GM21825 (cell line): Measurements from ENCODE around the gene WASL.

Experiments used
- ATAC-seq: cut with Tn5 transposase; IDR thresholded peaks from one replicate; pipeline ENCODE4 v1.9.1; 2021; ENCODE audit warnings: mild to moderate bottlenecking, moderate library complexity; ENCODE audit not compliant: unreplicated experiment

Gene WASL

DNA sequence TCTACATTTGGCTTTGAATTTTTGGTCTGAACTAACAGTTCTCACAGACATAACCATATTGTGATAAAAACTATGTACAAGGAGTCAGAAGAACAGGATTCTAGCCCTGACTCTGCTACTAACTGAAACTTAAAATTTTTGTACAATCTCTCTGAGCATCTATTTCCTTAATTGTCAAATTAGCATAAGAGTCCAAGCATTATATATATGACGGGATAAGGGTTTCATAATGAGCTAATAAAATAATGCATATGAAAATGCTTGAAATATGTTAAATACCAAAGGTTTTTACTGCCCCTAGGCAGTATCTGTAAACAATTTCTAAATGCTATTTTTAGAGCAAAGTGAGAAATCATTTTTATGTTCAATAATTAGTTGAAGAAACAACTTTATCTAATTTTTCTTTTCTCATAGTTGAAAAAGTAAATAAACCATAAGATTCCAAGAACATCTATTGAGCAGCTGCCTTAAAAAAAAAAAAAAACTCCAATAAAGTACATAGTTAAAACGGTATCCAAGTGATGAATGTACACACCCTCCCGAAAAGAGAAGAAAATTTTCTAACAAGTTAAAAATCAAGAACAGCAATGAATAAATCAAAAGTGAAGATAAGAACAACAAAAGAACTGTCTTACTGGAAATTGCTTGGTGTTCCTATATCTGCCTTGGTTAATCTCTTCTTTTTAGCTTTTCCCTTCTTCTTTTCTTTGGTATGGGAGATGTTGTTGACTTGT is 52.7 kb downstream of the WASL start:
- ATAC-seq: no peak

DNA sequence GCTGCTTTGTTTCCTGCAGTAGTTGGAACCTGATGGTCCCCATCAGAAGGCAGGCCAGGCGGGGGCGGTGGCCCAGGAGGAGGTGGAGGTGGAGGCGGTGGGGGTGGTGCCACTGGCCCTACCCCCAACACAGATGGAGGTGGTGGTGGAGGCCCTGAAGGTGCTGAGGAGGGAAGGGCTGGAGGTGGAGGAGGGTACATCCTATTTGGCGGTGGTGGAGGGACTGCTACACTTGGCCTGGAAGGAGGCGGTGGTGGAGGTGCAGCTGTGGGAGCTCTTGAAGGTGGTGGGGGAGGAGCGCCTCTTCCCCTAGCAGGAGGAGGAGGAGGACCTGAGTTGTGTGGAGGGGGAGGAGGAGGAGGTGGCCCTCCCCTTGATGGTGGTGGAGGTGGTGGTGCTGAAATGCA is 56.3 kb downstream of the WASL start:
- no peak for ATAC-seq

DNA sequence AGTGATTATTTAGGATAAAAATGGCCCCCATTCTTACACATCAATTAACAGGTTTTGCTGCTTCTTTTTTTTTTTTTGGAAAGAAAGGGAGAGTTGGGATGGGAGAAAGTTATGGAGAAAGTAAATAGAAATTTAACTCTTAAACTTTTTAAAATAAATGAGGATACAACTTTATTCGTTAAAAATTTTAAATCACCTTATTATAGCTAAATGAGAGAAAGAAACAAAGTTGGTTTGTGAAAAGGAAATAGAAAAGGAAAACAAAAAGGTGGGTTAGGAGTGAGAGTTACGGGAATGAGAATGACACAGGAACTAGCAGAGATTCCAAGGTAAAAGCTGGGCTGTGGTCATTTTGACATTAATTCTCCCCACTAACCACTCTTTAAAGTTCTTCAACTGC is 58.3 kb downstream of the WASL start:
- ATAC-seq: no peak

DNA sequence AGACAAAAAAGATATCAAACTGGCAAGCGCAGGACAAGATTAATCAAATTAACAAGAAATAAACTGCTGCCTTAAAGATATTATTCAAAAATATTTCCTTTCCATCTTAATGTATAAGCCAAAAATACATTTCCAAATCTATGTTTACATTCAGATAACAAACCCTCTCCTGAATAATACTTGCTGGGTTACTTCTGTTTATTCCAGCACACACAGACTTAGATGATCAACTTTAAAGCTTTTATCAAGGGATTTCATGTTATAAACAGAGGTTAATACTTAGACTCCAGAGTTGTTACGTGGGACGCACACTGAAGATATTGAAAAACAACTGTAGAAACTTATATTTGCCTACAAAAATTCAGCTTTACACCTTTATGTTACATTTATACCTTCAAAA is 59.6 kb downstream of the WASL start:
- no peak for ATAC-seq

DNA sequence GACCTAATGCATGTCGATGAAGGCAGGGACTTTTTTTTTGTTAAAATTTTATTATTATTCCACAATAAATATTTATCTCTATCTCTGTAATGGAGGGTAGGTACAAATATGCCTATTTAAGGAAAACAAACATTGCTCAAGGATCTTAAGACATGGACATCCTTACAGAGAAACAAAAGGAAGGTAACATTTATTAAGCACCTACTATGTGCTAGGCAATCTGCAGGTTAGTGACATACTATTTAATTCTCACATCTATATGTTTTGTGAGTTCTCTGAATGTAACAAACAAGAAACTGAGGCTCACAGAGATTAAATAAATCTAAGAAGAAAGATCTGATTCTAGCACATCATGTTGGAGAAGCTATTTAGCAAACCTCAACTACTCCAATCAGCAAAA is 61.1 kb downstream of the WASL start:
- ATAC-seq: no peak

DNA sequence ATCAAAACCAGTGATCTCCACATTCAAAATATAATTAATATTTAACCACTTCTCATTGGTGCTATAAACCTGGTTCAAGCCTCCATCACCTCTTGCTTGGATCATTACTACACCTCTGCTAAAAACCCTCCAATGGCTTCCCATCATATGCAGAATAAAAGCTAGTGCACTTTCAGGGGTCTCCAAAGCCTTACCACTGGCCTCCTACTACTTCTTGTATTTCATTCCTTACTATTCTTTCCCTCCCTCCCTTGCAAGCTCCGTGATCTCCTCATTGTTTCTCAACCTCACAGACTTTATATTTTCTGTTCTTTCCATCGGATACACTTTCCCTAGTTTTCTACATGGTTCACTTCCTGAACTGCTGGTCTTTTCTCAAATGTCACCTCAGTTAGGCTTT is 61.6 kb downstream of the WASL start:
- no peak for ATAC-seq

DNA sequence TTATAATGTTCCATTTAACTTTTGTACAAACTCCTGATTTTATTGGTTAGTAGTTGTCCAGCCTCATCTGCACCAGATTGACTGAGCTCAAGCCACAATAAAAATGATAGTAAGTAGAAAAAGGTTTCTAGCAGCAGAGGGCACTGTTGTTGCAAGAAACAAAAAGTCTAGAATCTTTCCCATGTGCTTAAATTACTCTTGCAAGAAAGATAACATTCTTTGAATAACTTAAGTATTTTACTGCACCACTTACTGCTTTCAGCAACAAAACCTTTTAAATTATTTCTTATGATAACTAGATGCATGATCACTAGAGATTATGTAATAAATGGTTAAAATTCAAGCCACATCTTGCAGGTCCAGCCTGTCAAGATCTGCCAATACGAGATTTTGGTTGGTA is 66.1 kb downstream of the WASL start:
- ATAC-seq: no peak

DNA sequence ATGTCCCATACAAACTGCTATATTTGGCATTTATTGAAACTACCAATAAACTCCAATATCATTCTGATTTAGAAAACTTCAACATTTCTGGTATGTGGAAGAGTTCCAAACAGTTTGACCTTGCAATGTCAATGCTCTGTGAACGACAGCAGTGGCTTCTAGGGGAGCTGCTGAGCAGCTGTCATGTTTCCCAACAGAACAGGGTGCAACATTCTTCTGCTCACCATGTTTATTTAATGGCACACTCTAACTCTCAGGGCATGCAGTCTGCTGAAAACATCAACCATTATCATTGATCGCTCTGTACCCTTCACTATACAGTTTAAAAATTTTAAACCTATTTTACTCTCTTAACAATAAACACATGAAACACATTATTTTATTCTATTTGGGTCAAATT is 67.2 kb downstream of the WASL start:
- ATAC-seq: no peak

DNA sequence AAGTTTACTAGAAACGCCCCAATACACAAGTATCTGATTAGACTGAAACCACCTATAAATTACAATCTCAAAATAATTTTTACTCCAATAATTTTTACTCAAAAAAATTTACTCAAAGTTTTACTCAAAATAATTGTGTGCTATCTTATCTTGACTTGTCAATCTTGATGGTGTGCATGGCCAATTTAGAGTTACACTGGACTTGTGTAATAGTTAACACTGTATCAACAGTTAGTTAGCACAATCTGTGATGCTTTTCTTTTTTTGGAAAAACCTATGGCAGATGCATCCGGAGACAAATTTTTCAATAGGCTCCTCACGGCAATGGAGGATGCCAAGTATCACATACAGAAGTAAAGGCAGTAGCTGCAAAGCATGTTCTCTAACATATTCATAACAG is 68.2 kb downstream of the WASL start:
- no peak for ATAC-seq

DNA sequence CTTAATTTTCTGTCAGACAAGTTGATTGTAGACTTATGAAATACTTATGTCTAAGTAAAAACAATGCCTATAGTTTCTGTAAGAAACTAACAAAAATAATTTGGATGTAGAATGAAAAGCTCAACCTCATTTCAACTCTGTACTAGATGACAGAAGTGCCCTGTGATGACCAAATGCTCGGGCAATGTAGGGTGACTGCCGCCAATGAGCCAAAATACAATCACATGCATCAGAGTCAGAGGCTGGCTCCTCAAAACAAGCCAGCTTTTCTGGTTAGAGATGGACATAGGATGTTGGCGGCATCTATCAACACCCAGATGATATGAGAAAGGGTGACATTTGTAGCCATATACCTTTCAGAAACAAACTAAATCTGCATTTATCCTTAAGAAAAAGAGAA is 69.2 kb downstream of the WASL start:
- no peak for ATAC-seq

DNA sequence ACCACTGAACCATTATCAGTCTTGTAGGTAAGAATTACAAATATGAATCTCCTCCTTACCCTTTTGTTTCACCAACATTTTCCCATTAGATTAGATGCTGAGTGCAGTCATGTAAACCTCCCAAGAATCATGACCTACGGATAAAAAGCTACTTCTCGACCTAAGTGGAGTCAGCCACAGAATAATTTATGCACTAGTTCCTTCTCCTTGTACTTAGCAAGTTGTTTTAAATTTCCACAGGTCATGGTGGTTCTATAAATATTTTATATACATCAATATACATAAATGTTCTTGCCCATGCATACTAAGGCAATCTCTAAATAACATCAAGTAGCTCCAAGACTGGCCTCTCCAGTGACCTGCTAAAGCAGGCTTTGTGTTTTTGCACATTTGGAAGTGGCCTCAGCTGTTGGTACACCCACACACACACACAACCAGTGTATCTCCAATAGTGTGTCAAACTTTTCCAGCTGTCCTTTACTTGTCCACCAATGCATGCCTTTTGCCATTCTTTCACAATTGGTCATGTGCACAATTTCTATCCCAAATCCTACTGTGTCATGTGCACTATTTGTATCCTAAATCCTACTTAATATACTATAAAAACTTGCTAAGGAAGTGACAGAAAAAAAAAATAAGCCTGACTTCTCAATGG is 71.6 kb downstream of the WASL start:
- no peak for ATAC-seq

DNA sequence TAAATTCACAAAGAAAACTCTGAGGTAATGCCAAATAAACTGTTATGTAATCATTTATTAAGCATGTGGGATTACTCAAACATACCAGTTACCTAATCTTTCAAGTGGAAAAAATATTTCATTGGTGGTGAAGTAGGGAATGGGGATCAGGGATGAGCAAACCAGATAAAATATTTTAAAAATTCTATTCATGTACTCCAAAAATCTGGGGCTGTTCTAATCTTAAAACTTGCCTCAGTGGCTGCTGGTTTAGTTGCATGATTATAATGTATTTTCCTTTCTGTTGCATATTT is 73.7 kb downstream of the WASL start:
- no peak for ATAC-seq

DNA sequence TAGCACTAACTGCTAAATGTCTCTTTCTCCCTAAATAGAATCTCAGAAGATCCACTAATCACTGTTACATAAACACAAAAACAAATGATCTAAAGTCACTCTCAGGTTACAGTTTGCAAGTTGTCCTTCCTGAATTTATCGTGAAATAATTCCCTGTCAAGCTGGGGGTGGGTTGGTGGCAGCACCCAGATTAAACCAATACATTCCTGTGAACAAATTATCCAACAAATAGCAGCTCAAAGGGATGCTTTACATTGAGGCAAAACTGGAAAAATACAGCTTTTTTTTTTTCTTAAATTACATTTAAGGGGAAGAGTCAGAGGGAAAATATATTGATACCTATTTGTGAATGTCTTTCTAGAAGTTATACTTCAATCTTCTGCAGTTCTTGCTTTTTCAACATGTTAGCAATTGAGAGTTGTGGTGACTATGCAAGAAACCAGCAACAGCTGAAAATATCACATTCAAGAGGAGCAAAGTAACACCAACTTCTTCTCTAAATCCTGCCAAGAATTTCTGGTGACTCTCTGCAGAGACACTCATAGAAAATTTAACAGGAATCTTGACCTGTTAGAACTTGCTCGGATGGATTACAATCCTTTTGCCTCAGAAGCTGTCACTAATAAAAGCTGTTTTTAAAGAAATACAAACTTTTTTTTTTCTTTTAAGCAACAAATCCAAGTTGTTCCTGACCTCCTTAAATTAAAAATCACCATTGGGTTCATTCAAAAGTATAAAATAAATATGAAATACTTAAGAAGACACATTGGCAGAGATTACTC is 74.2 kb downstream of the WASL start:
- ATAC-seq: no peak

DNA sequence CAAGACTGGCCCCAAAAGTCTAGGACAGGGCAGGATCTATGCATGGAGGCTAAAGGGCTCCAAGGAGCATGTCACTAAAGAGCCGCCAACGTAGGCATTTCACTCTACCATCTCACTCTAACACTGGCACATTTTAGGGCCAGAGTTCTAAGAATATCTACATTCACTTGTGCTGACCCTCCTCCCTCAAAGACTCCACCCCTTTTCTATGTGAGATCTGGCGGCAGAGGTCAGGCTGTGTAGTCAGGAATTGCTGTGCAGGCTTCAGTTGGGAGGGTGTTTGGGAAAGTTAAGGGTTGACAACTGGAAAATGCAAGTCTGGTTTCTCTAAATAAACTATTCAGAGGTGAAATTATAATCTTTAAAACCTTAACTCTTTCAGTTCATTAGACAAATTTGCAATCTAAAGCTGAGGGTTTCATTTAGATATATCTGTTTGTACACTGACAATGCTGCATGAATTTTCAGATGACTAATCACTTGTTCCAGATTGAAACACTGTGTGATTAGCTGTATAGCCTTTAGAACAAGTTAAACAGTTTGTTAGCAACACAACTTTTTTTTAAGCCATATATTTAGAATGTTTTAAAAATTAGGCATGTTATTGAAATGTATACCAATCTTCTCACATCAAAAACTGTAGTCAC is 74.9 kb downstream of the WASL start:
- no peak for ATAC-seq

DNA sequence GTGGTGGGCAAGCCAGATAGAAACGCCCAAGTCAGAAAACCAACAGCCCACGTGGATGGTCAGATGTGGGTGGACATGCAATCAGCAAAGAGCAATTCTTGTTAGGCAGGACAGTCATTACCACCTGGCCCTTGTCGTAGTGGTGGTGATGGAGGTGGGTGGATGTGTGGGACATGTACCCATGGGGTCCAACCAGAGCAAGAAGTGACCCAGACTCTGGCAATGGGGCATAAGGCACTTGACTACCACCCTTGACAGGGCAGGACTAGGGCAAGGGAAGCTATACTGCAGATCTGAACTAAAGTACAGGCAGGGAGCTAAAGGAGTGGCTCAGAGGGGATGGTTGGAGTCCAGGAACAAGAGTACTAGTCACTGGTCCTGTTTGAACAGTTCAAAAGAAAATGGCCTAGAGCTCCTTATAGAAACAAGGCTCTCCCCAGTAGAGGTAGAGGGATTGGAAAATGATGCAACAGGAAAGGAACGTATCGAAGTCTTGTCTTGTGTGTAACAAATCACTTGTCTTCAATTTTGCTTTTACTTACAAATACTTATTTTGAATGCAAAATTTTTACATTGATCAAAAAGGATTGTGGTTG is 75.6 kb downstream of the WASL start:
- ATAC-seq: no peak

DNA sequence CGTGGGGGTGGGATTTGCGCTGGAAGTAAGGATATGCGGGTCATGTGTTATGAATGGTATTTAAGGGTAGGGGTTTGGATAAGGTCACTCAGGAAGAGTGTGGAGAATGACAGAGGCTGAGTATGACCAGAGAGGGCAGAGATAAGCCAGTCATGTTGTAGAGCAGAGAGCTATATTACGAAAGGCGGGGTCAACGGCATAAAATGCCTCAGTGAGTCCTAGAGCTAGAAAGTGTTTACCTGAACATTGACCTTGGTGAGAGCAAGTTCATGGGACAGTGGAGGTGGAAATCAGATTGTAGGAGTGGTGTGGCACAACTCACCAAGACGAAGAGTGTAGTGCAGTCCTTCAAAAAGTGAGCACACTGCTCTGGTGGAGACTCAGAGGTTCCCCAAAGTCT is 79.3 kb downstream of the WASL start:
- no peak for ATAC-seq

DNA sequence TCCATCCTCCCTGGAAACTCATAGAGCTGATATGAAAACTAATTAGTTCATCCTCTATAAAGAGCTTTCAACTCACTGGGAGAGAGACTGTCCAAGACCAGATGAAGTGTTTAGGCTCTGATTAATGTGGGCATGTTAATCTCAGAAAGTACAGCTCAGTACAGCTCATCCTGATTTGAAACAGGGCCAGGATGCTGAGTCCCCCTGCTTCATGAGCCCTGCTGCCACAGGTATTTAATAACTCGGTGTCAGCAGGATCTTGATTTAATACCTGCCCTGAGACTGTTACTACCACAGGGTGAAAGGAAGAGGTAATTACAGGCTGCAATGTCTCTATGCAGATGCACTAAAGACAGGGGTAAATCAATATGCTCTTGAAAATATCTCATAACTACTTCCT is 82.3 kb downstream of the WASL start:
- ATAC-seq: no peak

DNA sequence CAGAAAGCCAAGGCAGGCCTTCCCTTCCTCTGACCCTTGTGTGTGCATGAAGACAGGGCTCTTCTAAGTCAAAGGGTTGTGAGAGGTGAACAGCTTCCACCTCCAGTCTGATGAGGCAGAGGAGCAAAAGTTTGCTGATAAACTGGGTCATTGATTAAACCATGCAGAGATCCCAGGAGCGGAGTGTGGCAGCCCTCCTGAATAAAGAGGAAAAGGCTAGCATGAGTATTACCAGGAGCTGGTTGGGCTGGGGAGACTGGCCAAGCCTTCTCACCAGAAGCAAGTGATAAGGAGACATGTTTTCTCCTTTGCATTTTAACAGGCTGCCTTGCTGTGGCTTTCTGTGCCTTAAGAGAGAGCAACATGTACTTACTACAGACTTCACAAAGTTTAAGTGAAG is 82.9 kb downstream of the WASL start:
- ATAC-seq: no peak

DNA sequence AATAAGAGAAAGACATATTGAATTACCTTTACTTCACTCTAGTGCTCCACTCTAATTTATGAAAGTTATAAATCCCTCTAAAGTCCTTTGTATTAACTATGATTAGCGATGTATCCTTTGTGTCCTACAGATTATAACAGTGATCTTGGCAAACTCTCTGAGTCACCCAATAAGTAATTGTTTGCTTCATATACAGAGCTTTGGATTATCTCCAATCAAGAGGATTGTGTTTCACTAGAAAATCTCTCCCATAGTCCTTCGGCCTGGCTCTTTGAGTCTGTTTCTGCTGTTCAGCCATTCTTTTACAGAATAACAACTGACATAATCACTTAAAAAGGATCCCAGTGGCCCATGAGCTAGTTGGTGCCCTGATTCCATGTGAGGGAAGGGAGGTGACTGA is 83.6 kb downstream of the WASL start:
- ATAC-seq: no peak

DNA sequence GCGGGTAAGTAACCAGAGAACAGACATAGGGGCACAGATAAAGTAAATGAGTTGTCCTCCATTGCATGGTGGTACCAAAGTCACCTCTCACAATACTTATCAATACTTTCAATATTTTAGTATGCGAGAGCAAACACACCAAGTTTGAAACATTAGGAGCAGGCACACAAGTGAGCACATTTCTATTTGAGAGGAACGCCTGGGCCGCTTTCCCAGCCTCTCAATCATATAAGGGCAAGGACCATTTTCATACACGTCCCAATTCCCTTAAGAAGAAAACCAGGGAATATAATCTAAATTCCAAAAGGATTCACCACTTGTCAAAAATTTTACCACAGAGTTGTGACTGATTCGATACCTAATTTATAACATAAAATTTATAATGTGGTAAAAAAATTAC is 85.6 kb downstream of the WASL start:
- no peak for ATAC-seq

DNA sequence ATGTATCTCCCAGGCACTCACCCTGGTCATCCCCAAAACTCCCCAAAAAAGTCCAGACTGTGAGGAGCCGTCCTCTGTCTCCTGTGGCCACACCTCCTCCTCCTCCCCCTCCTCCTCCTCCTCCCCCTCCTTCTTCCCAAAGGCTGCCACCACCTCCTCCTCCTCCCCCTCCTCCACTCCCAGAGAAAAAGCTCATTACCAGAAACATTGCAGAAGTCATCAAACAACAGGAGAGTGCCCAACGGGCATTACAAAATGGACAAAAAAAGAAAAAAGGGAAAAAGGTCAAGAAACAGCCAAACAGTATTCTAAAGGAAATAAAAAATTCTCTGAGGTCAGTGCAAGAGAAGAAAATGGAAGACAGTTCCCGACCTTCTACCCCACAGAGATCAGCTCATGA is 86.0 kb downstream of the WASL start:
- ATAC-seq: no peak

DNA sequence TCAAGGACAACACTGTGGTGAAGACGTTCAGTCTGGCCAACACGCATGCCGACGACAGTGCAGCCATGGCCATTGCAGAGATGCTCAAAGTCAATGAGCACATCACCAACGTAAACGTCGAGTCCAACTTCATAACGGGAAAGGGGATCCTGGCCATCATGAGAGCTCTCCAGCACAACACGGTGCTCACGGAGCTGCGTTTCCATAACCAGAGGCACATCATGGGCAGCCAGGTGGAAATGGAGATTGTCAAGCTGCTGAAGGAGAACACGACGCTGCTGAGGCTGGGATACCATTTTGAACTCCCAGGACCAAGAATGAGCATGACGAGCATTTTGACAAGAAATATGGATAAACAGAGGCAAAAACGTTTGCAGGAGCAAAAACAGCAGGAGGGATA is 86.5 kb downstream of the WASL start:
- ATAC-seq: no peak
